Measurements from ENCODE around the gene CAPN12. TPM values are rescaled to one million over a fixed set of nuclear protein-coding genes. Genes with fewer than 3 reads are reported as not detected.

CAPN12 gene
- total and polyA plus RNA-seq, 2 donors, result 1.6 to 6.5 TPM

DNA sequence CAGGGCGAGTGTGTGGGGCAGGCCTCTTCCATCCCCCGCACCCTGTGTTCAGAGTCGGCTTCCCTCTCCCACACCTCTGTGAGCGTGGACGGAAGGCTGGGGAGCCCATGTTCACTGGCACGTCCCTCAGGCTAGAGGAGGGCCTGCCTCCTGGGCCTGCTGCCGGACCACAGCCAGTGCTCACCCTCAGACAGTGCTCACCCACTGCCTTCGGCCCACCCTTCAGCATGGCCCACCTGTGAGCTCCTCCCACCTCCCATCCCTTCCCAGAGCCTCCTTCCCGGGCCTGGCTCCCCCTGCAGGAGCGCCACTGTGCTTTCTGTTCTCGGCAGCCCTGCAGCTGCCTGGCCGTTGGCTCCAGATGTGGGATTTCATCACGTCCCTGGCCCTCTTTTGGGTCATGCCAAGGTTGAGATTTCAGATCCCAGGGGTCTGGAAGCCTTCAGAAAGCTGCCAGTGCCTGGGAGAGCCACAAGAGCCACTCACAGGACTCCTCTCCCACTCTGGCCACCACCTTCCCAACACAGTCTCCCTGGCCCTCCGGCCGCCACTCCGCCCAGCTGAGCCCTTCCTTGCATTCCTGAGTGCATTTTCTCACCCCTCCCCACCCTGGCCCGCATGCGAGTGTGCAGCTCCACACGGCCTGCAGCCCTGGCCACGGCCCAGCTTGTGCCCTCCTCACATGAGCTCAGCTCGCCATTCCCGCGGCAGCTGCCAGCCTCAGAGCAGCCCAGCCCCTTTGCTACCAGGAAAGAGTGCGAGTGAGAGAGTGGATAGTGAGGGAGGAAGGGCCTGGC, 25.3 kb downstream of the CAPN12 start:
- H3K36me3 ChIP-seq (ENCODE audit: control insufficient read depth in 2 of 2, insufficient read depth in 2 of 2, low read length in 1 of 2), result peaks cover 24 to 38% of the 10 kb centered on the region in 2 donors
- H3K27ac ChIP-seq (ENCODE audit: low read depth in 1 of 2, low read length in 1 of 2), result no peak overlapping the region
- no peak overlapping the region for H3K4me3 ChIP-seq (ENCODE audit: low read length in 2 of 2)
- no peaks in the 10 kb centered on the region for H3K9me3 ChIP-seq (ENCODE audit: control insufficient read depth in 2 of 2, insufficient read depth in 1 of 2, low read length in 1 of 2)
- DNase-seq (ENCODE audit: low read depth in 6 of 9, low spot score in 9 of 9), result no peak
- 97% methylated on average over 24 of the region's 24 CpGs for WGBS
- no peaks in the 10 kb centered on the region for H3K27me3 ChIP-seq (ENCODE audit: control insufficient read depth in 2 of 2, insufficient read depth in 1 of 2, low read length in 1 of 2)
- no peaks in the 10 kb centered on the region for H3K4me1 ChIP-seq (ENCODE audit: control insufficient read depth in 2 of 2, insufficient read depth in 2 of 2, low read length in 2 of 2)

DNA sequence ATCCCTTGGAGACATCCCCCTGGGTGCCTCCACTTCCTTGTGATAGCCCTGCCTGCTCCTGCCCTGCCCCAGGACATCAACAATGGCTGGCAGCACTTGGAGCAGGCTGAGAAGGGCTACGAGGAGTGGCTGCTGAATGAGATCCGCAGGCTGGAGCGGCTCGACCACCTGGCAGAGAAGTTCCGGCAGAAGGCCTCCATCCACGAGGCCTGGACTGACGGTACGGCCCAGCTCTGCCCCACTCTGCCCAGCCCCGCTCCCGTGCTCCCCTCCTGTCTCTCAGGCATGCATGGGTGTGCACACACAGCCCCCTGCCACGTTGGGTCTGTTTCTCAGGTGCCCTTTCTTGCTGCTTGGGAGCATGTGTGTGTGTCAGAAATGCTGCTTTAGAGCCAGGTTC, 26.4 kb downstream of the CAPN12 start:
- DNase-seq (ENCODE audit: low read depth in 6 of 9, low spot score in 9 of 9), result no peak
- 96% methylated on average over 11 of the region's 11 CpGs for WGBS
- Histone ChIP-seq H3K36me3 (ENCODE audit: control insufficient read depth in 2 of 2, insufficient read depth in 2 of 2, low read length in 1 of 2) (peaks cover 22 to 35% of the 10 kb centered on the region in 2 donors), H3K27me3 (ENCODE audit: control insufficient read depth in 2 of 2, insufficient read depth in 1 of 2, low read length in 1 of 2) (no peaks in the 10 kb centered on the region), H3K4me3 (ENCODE audit: low read length in 2 of 2) (no peak overlapping the region), H3K27ac (ENCODE audit: low read depth in 1 of 2, low read length in 1 of 2) (no peak overlapping the region), H3K4me1 (ENCODE audit: control insufficient read depth in 2 of 2, insufficient read depth in 2 of 2, low read length in 2 of 2) (peaks cover 0 to 2% of the 10 kb centered on the region in 2 donors), H3K9me3 (ENCODE audit: control insufficient read depth in 2 of 2, insufficient read depth in 1 of 2, low read length in 1 of 2) (no peaks in the 10 kb centered on the region)

DNA sequence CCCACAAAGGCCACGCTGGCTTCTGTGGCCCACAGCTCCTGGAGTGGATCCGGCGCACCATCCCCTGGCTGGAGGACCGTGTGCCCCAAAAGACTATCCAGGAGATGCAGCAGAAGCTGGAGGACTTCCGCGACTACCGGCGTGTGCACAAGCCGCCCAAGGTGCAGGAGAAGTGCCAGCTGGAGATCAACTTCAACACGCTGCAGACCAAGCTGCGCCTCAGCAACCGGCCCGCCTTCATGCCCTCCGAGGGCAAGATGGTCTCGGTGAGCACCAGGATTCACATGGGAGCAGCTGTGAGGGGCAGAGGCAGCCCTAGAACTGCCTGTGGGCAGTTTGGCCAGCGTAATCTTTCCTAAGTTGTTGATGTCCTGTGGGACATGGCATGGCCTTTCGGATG, 27.2 kb downstream of the CAPN12 start:
- Histone ChIP-seq H3K36me3 (ENCODE audit: control insufficient read depth in 2 of 2, insufficient read depth in 2 of 2, low read length in 1 of 2) (peaks cover 15 to 34% of the 10 kb centered on the region in 2 donors), H3K4me3 (ENCODE audit: low read length in 2 of 2) (no peak overlapping the region)

DNA sequence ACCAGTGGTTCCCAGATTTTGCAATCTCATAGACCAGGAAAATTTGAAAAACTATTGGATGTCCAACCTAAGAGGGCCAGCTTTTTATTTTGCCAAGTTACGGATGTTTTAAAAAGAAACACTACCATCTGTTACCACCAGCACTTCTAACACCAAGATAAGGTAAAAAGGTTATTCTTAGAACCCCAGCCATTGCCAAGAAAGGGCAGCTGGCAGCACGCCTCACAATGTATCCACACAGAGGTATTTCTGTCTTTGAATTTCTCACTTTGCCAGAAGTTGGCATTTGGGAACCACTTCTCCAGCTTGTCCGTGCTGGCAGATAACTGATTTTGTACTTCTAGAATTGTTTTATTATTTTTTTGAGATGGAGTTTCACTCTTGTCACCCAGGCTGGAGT, 28.7 kb downstream of the CAPN12 start:
- WGBS, result 98% methylated on average over 3 of the region's 3 CpGs
- Histone ChIP-seq H3K9me3 (ENCODE audit: control insufficient read depth in 2 of 2, insufficient read depth in 1 of 2, low read length in 1 of 2) (no peaks in the 10 kb centered on the region), H3K4me1 (ENCODE audit: control insufficient read depth in 2 of 2, insufficient read depth in 2 of 2, low read length in 2 of 2) (peaks cover 0 to 11% of the 10 kb centered on the region in 2 donors), H3K27ac (ENCODE audit: low read depth in 1 of 2, low read length in 1 of 2) (no peak overlapping the region), H3K27me3 (ENCODE audit: control insufficient read depth in 2 of 2, insufficient read depth in 1 of 2, low read length in 1 of 2) (no peaks in the 10 kb centered on the region), H3K4me3 (ENCODE audit: low read length in 2 of 2) (no peak overlapping the region), H3K36me3 (ENCODE audit: control insufficient read depth in 2 of 2, insufficient read depth in 2 of 2, low read length in 1 of 2) (peaks cover 13 to 25% of the 10 kb centered on the region in 2 donors)
- DNase-seq (ENCODE audit: low read depth in 6 of 9, low spot score in 9 of 9), result no peak

More for the DNA sequence above, 27.2 kb downstream of the CAPN12 start:
- Histone ChIP-seq H3K9me3 (ENCODE audit: control insufficient read depth in 2 of 2, insufficient read depth in 1 of 2, low read length in 1 of 2) (no peaks in the 10 kb centered on the region), H3K27me3 (ENCODE audit: control insufficient read depth in 2 of 2, insufficient read depth in 1 of 2, low read length in 1 of 2) (no peaks in the 10 kb centered on the region), H3K4me1 (ENCODE audit: control insufficient read depth in 2 of 2, insufficient read depth in 2 of 2, low read length in 2 of 2) (peaks cover 0 to 2% of the 10 kb centered on the region in 2 donors), H3K27ac (ENCODE audit: low read depth in 1 of 2, low read length in 1 of 2) (no peak overlapping the region)
- DNase-seq (ENCODE audit: low read depth in 6 of 9, low spot score in 9 of 9), result no peak
- 97% methylated on average over 17 of the region's 17 CpGs for WGBS

DNA sequence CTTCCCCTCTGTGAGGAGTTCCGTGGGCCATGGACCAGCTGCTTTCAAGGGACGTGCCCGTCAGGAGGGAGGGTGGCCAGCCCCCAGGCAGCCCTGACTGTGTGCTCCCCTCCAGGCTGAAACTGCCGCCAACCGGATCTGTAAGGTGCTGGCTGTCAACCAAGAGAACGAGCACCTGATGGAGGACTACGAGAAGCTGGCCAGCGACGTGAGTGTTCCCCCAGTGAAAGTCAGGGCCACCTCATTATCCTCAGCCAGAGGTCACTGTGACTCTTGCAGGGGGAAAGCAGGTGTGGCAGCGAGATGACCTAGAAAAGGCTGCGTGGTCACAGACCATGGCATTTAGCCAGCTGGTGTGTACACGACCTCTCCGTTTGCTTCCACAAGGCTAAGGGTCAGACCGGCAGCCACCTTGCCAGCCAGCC, 29.9 kb downstream of the CAPN12 start:
- peaks cover 0 to 22% of the 10 kb centered on the region in 2 donors for H3K4me1 ChIP-seq (ENCODE audit: control insufficient read depth in 2 of 2, insufficient read depth in 2 of 2, low read length in 2 of 2)

DNA sequence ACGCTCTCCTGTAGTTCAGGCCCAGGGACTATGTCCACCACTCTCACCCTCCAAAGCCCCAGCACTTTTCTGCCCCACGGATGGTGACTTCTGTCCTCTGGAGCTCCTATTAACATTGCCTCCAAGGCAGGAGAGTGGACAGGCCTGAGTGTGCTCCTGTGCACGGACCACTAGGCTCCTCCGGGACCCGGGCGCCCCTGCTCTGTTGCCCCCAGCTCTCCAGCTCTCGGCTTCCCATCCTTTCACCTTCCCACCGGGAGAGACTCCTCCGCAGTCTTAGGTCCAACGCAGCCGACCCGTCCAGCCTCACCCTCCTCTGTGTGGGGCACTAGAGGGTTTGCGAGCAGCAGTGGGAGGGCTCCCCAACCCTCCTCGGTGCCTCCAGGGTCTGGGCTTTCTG, 30.4 kb downstream of the CAPN12 start:
- H3K4me1 ChIP-seq (ENCODE audit: control insufficient read depth in 2 of 2, insufficient read depth in 2 of 2, low read length in 2 of 2), result peaks cover 0 to 25% of the 10 kb centered on the region in 2 donors
- WGBS, result 97% methylated on average over 14 of the region's 14 CpGs
- H3K27me3 ChIP-seq (ENCODE audit: control insufficient read depth in 2 of 2, insufficient read depth in 1 of 2, low read length in 1 of 2), result no peaks in the 10 kb centered on the region
- no peak for DNase-seq (ENCODE audit: low read depth in 6 of 9, low spot score in 9 of 9)
- H3K4me3 ChIP-seq (ENCODE audit: low read length in 2 of 2), result no peak overlapping the region
- H3K36me3 ChIP-seq (ENCODE audit: control insufficient read depth in 2 of 2, insufficient read depth in 2 of 2, low read length in 1 of 2), result peaks cover 13 to 40% of the 10 kb centered on the region in 2 donors
- H3K27ac ChIP-seq (ENCODE audit: low read depth in 1 of 2, low read length in 1 of 2), result no peak overlapping the region
- H3K9me3 ChIP-seq (ENCODE audit: control insufficient read depth in 2 of 2, insufficient read depth in 1 of 2, low read length in 1 of 2), result no peaks in the 10 kb centered on the region

More for the DNA sequence above, 29.9 kb downstream of the CAPN12 start:
- peaks cover 10 to 37% of the 10 kb centered on the region in 2 donors for H3K36me3 ChIP-seq (ENCODE audit: control insufficient read depth in 2 of 2, insufficient read depth in 2 of 2, low read length in 1 of 2)
- no peaks in the 10 kb centered on the region for H3K27me3 ChIP-seq (ENCODE audit: control insufficient read depth in 2 of 2, insufficient read depth in 1 of 2, low read length in 1 of 2)
- H3K4me3 ChIP-seq (ENCODE audit: low read length in 2 of 2), result no peak overlapping the region
- WGBS, result 97% methylated on average over 14 of the region's 14 CpGs
- no peak overlapping the region for H3K27ac ChIP-seq (ENCODE audit: low read depth in 1 of 2, low read length in 1 of 2)
- DNase-seq (ENCODE audit: low read depth in 6 of 9, low spot score in 9 of 9), result no peak
- no peaks in the 10 kb centered on the region for H3K9me3 ChIP-seq (ENCODE audit: control insufficient read depth in 2 of 2, insufficient read depth in 1 of 2, low read length in 1 of 2)

DNA sequence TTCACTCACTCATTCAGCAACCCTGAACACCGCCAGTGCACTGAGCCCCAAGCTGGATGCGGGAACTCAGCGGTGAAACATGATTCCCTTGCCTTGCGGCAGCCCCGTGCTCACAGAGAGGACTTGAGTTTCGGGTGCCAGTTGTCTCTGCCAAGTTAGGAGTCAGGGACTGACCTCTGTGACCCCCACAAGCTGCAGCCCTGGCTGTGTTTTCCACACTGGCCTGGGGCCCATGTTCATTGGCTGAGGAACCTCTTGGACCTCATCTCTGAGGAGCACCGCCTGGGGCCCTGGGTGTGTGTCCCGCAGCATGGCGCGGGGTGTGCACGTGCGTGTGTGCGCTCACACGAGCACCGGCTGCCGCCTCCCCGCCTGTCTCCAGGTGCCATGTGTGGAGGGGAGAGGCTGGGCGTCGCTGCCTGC, 31.0 kb downstream of the CAPN12 start:
- Histone ChIP-seq H3K36me3 (ENCODE audit: control insufficient read depth in 2 of 2, insufficient read depth in 2 of 2, low read length in 1 of 2) (peaks cover 13 to 36% of the 10 kb centered on the region in 2 donors), H3K27ac (ENCODE audit: low read depth in 1 of 2, low read length in 1 of 2) (no peak overlapping the region), H3K4me1 (ENCODE audit: control insufficient read depth in 2 of 2, insufficient read depth in 2 of 2, low read length in 2 of 2) (peaks cover 0 to 25% of the 10 kb centered on the region in 2 donors), H3K27me3 (ENCODE audit: control insufficient read depth in 2 of 2, insufficient read depth in 1 of 2, low read length in 1 of 2) (no peaks in the 10 kb centered on the region), H3K4me3 (ENCODE audit: low read length in 2 of 2) (no peak overlapping the region), H3K9me3 (ENCODE audit: control insufficient read depth in 2 of 2, insufficient read depth in 1 of 2, low read length in 1 of 2) (no peaks in the 10 kb centered on the region)
- 92% methylated on average over 19 of the region's 19 CpGs for WGBS
- no peak for DNase-seq (ENCODE audit: low read depth in 6 of 9, low spot score in 9 of 9)

DNA sequence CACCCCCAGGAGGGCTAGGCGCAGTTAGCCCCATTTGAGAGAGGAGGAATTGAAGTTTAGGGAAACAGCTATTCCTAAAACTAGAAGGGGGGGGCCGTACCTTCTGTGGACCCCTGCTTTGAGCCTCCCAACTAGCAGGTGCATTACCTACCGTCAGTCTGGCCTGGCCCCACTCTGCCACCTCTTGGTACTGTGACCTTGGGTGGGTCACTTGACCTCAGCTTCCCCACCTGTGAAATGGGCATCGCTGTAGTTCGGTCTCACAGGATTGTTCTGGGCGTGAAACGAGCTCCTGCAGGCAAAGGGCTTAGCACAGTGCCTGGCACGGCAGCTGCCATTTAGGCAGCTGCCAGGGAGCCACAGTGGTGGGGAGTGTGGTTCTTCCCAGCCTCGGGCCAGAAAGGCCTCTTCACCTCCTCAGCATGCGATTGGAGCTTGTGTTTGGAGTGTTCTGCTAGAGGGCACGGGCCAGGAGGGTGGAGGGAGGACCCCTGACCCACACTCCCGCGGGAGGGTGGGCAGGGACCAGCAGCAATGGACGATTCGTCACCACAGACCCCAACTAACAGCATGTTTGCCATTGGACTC, 32.0 kb downstream of the CAPN12 start:
- Histone ChIP-seq H3K4me3 (ENCODE audit: low read length in 2 of 2) (no peak overlapping the region), H3K27me3 (ENCODE audit: control insufficient read depth in 2 of 2, insufficient read depth in 1 of 2, low read length in 1 of 2) (no peaks in the 10 kb centered on the region), H3K36me3 (ENCODE audit: control insufficient read depth in 2 of 2, insufficient read depth in 2 of 2, low read length in 1 of 2) (peaks cover 16 to 38% of the 10 kb centered on the region in 2 donors), H3K4me1 (ENCODE audit: control insufficient read depth in 2 of 2, insufficient read depth in 2 of 2, low read length in 2 of 2) (peaks cover 0 to 25% of the 10 kb centered on the region in 2 donors), H3K27ac (ENCODE audit: low read depth in 1 of 2, low read length in 1 of 2) (no peak overlapping the region), H3K9me3 (ENCODE audit: control insufficient read depth in 2 of 2, insufficient read depth in 1 of 2, low read length in 1 of 2) (no peaks in the 10 kb centered on the region)
- 95% methylated on average over 15 of the region's 15 CpGs for WGBS
- no peak for DNase-seq (ENCODE audit: low read depth in 6 of 9, low spot score in 9 of 9)

DNA sequence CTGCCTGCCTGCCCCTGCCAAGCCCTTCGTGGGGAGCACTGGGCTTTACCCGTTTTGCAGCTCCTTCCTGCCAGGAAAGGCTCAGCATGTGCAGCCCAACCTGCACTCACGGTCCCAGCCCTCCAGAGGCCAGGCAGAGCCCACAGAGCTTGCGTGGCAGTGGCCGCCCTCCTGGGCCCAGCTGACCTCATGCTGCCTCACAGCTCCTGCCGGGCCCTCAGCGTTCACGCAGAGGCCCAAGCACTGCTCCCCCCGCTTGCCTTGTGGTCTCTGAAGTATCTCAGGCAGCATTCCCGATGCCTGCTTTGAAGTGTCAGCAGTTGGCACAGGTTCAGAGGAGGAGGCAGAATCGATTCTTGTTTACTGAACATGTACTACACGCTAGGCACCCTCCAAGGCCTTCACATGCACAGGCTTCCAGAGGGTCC, 32.5 kb downstream of the CAPN12 start:
- Histone ChIP-seq H3K27me3 (ENCODE audit: control insufficient read depth in 2 of 2, insufficient read depth in 1 of 2, low read length in 1 of 2) (no peaks in the 10 kb centered on the region), H3K4me3 (ENCODE audit: low read length in 2 of 2) (no peak overlapping the region), H3K4me1 (ENCODE audit: control insufficient read depth in 2 of 2, insufficient read depth in 2 of 2, low read length in 2 of 2) (peaks cover 0 to 25% of the 10 kb centered on the region in 2 donors), H3K36me3 (ENCODE audit: control insufficient read depth in 2 of 2, insufficient read depth in 2 of 2, low read length in 1 of 2) (peaks cover 17 to 38% of the 10 kb centered on the region in 2 donors), H3K9me3 (ENCODE audit: control insufficient read depth in 2 of 2, insufficient read depth in 1 of 2, low read length in 1 of 2) (no peaks in the 10 kb centered on the region), H3K27ac (ENCODE audit: low read depth in 1 of 2, low read length in 1 of 2) (no peak overlapping the region)
- no peak for DNase-seq (ENCODE audit: low read depth in 6 of 9, low spot score in 9 of 9)
- 93% methylated on average over 12 of the region's 12 CpGs for WGBS

Data from thymus (tissue), 11 donors.